Immature natural killer cell (primary cell): ENCODE measurements around the gene QKI. TPM values are rescaled to one million over a fixed set of nuclear protein-coding genes. Genes with fewer than 3 reads are reported as not detected.
"Not testable (repeated sequence)": the region's sequence is repeated elsewhere in the genome, so short reads cannot be mapped to it uniquely, and the experiment has no call there.

Experiments
- DNase-seq, 3 donors: peaks; one replicate each; pipeline ENCODE4 v3.0.0; 2022; ENCODE audit warnings: mixed read lengths in 1 of 3
- H3K27ac Mint-ChIP-seq, 6 donors: one replicate each; pipeline ENCODE4 v1.8.0; 2020; ENCODE audit warnings: mixed read lengths in 6 of 6, mild to moderate bottlenecking in 5 of 6, inconsistent platforms in 4 of 6, moderate library complexity in 3 of 6
- H3K27me3 Mint-ChIP-seq, 3 donors: one replicate each; pipeline ENCODE4 v1.8.0; 2020 to 2021; ENCODE audit warnings: low read depth in 3 of 3, mild to moderate bottlenecking in 3 of 3, mixed read lengths in 3 of 3, moderate library complexity in 3 of 3, inconsistent platforms in 1 of 3
- H3K36me3 Mint-ChIP-seq, 3 donors: one replicate each; pipeline ENCODE4 v1.8.0; 2020; ENCODE audit warnings: mixed read lengths in 3 of 3, inconsistent platforms in 2 of 3, mild to moderate bottlenecking in 2 of 3
- H3K4me1 Mint-ChIP-seq, 2 donors: one replicate each; pipeline ENCODE4 v1.8.0; 2020; ENCODE audit warnings: inconsistent platforms in 2 of 2, mild to moderate bottlenecking in 2 of 2, mixed read lengths in 2 of 2, moderate library complexity in 1 of 2
- H3K4me3 Mint-ChIP-seq, 5 donors: one replicate each; pipeline ENCODE4 v1.8.0; 2020; ENCODE audit warnings: mild to moderate bottlenecking in 5 of 5, mixed read lengths in 5 of 5, inconsistent platforms in 3 of 5, moderate library complexity in 3 of 5
- H3K9me3 Mint-ChIP-seq, 6 donors: one replicate each; pipeline ENCODE4 v1.8.0; 2020; ENCODE audit warnings: mild to moderate bottlenecking in 6 of 6, mixed read lengths in 6 of 6, inconsistent platforms in 4 of 6, moderate library complexity in 3 of 6
- polyA plus RNA-seq, 3 donors: library from polyadenylated mRNA; unstranded; fragments of 300-500 nt; fragmentation: Illumina TruSeq; gene quantifications; one replicate each; pipeline ENCODE4 v1.2.3, GENCODE V29; 2021

The QKI gene
- polyA plus RNA-seq, 3 donors from 2014 or later: 12.3 to 29.1 (median 21.1) TPM

DNA sequence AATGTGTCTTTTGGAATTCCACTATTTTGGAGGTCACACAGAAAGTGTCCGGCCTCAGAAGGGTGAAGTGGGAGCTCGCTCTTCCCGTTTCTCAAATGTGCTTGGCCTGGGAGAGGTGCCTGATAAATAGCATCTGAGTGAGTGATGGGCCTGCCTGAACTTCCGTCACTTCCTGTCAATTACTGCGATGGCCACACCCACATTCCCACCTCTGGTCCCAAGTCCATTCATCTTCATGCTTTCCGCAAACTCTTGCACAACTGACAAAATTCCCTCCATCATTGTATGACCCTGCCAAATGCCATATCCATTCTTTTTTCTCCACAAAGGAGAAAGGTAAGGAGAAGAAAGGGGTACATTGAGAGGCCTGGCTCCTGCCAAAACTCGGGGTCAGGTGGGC, 169.0 kb downstream of the QKI start:
- Mint-ChIP-seq H3K27me3 (peaks cover 2 to 6% (median 2%) of the 10 kb centered on the region in 3 donors), H3K4me3 (no peak overlapping the region), H3K4me1 (peaks cover 31 to 37% of the 10 kb centered on the region in 2 donors), H3K9me3 (no peaks in the 10 kb centered on the region), H3K36me3 (no peaks in the 10 kb centered on the region), H3K27ac (peak overlapping the region in 1 of 6 donors; percentile 25)
- DNase-seq: no peak

GRCh38 chr6:163585932-163586437, 171.5 kb downstream of the QKI start:
- DNase-seq: no peak
- Mint-ChIP-seq H3K4me1 (peaks cover 23 to 29% of the 10 kb centered on the region in 2 donors), H3K4me3 (no peak overlapping the region), H3K36me3 (peaks cover 0 to 7% (median 2%) of the 10 kb centered on the region in 3 donors), H3K9me3 (peaks cover 0 to 1% (median 0%) of the 10 kb centered on the region in 6 donors), H3K27ac (no peak overlapping the region), H3K27me3 (peaks cover 0 to 7% (median 5%) of the 10 kb centered on the region in 3 donors)

- Mint-ChIP-seq H3K4me3 (no peak overlapping the region), H3K27me3 (peaks cover 0 to 9% (median 6%) of the 10 kb centered on the region in 3 donors), H3K27ac (no peak overlapping the region), H3K4me1 (peaks cover 23 to 29% of the 10 kb centered on the region in 2 donors), H3K36me3 (peaks cover 0 to 9% (median 3%) of the 10 kb centered on the region in 3 donors), H3K9me3 (peaks cover 0 to 3% (median 0%) of the 10 kb centered on the region in 6 donors)
- DNase-seq: no peak
Observed at GRCh38 chr6:163586888-163587287, 172.4 kb downstream of the QKI start.

GRCh38 chr6:163588220-163588919, 173.9 kb downstream of the QKI start:
- H3K27ac Mint-ChIP-seq: no peak overlapping the region
- peaks cover 4 to 12% (median 8%) of the 10 kb centered on the region in 6 donors for H3K9me3 Mint-ChIP-seq
- H3K27me3 Mint-ChIP-seq: peaks cover 0 to 13% (median 12%) of the 10 kb centered on the region in 3 donors
- H3K36me3 Mint-ChIP-seq: peaks cover 0 to 19% (median 3%) of the 10 kb centered on the region in 3 donors
- peaks cover 23 to 29% of the 10 kb centered on the region in 2 donors for H3K4me1 Mint-ChIP-seq
- no peak for DNase-seq
- H3K4me3 Mint-ChIP-seq: peak overlapping the region in 1 of 5 donors; percentile 42

GRCh38 chr6:163589387-163589786, 174.9 kb downstream of the QKI start:
- H3K4me1 Mint-ChIP-seq: peaks cover 23 to 29% of the 10 kb centered on the region in 2 donors
- no peak overlapping the region for H3K4me3 Mint-ChIP-seq
- peaks cover 4 to 13% (median 9%) of the 10 kb centered on the region in 6 donors for H3K9me3 Mint-ChIP-seq
- peaks cover 0 to 11% (median 10%) of the 10 kb centered on the region in 3 donors for H3K27me3 Mint-ChIP-seq
- peaks cover 0 to 20% (median 3%) of the 10 kb centered on the region in 3 donors for H3K36me3 Mint-ChIP-seq
- peak in 1 of 3 donors; percentile 4 for DNase-seq
- H3K27ac Mint-ChIP-seq: no peak overlapping the region

DNA sequence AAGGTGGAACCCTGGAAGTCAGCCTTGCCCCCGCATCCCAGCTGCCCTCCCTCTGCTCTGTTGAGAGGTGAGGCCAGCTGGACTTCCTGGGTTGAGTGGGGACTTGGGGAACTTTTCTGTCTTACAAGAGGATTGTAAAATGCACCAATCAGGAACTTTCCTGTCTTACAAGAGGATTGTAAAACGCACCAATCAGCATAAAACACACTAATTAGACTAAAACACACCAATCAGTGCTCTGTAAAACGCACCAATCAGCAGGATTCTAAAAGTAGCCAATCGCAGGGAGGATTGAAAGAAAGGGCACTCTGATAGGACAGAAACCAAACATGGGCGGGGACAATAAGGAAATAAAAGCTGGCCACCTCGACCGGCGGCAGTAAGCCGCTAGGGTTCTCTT, 175.6 kb downstream of the QKI start:
- H3K4me1 Mint-ChIP-seq: peaks cover 23 to 29% of the 10 kb centered on the region in 2 donors
- H3K27me3 Mint-ChIP-seq: peaks cover under 1 to 11% (median 10%) of the 10 kb centered on the region in 3 donors
- not testable (repeated sequence) for H3K27ac Mint-ChIP-seq, DNase-seq, H3K4me3 Mint-ChIP-seq
- H3K9me3 Mint-ChIP-seq: peaks cover 4 to 13% (median 9%) of the 10 kb centered on the region in 6 donors
- peaks cover 0 to 20% (median 3%) of the 10 kb centered on the region in 3 donors for H3K36me3 Mint-ChIP-seq

DNA sequence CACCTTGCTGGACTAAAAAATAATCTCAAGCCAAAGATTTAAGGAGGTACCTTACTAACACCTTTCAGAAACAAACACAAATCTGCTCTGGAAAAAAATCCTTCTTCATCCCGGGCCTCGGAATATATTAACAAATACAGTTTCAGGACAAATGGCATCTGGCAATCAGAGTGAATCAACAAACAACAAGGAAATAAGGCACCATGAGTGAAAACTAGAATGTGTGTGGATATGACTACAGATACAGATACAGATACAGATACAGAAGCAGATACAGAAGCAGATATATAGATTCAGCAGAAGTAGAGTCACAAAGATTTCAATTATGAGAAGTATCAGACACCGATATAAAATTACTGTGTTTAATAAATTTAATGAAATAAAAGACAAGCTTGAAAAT, 178.4 kb downstream of the QKI start:
- Mint-ChIP-seq H3K4me1 (peaks cover 15 to 21% of the 10 kb centered on the region in 2 donors), H3K27ac (no peak overlapping the region), H3K4me3 (no peak overlapping the region), H3K36me3 (peaks cover 0 to 20% (median 3%) of the 10 kb centered on the region in 3 donors), H3K9me3 (peaks cover 4 to 13% (median 9%) of the 10 kb centered on the region in 6 donors), H3K27me3 (peaks cover 2 to 11% (median 10%) of the 10 kb centered on the region in 3 donors)
- no peak for DNase-seq

GRCh38 chr6:163596174-163596573, 181.7 kb downstream of the QKI start:
- H3K27ac Mint-ChIP-seq: no peak overlapping the region
- no peak for DNase-seq
- H3K36me3 Mint-ChIP-seq: peaks cover 0 to 14% (median 0%) of the 10 kb centered on the region in 3 donors
- peaks cover 4 to 11% (median 8%) of the 10 kb centered on the region in 6 donors for H3K9me3 Mint-ChIP-seq
- peaks cover 3 to 7% (median 6%) of the 10 kb centered on the region in 3 donors for H3K27me3 Mint-ChIP-seq
- H3K4me1 Mint-ChIP-seq: no peaks in the 10 kb centered on the region
- H3K4me3 Mint-ChIP-seq: no peak overlapping the region

DNA sequence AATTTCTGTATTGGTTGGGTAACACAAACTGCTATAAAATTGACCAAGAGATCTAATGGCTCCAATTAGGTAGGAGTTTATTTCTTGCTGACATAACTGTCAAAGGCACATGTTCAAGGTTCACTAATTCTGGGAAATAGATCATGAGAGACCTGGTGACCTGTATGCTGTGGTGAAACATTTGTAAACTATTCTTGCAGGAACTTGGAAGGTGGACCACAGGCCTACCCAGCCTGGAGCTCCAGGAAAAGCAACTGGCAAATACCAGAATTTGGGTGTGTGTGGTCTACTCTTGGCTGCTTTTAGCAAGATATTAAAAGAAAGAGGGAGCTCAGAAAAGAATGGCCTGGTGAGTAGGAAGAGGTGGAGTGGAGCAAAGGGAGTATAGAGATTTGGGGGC, 184.6 kb downstream of the QKI start:
- no peak overlapping the region for H3K27ac Mint-ChIP-seq
- no peaks in the 10 kb centered on the region for H3K36me3 Mint-ChIP-seq
- no peaks in the 10 kb centered on the region for H3K9me3 Mint-ChIP-seq
- no peak for DNase-seq
- H3K27me3 Mint-ChIP-seq: peaks cover 2 to 4% (median 3%) of the 10 kb centered on the region in 3 donors
- H3K4me1 Mint-ChIP-seq: no peaks in the 10 kb centered on the region
- H3K4me3 Mint-ChIP-seq: no peak overlapping the region

GRCh38 chr6:163599684-163600083, 185.2 kb downstream of the QKI start:
- Mint-ChIP-seq H3K4me1 (no peaks in the 10 kb centered on the region), H3K36me3 (no peaks in the 10 kb centered on the region), H3K9me3 (no peaks in the 10 kb centered on the region), H3K4me3 (no peak overlapping the region), H3K27me3 (peaks cover 2 to 4% (median 3%) of the 10 kb centered on the region in 3 donors), H3K27ac (no peak overlapping the region)
- DNase-seq: no peak

GRCh38 chr6:163600331-163600730, 185.8 kb downstream of the QKI start:
- Mint-ChIP-seq H3K4me1 (no peaks in the 10 kb centered on the region), H3K27me3 (peaks cover 1 to 4% (median 2%) of the 10 kb centered on the region in 3 donors), H3K4me3 (no peak overlapping the region), H3K27ac (no peak overlapping the region), H3K36me3 (no peaks in the 10 kb centered on the region), H3K9me3 (no peaks in the 10 kb centered on the region)
- no peak for DNase-seq

- Mint-ChIP-seq H3K9me3 (no peaks in the 10 kb centered on the region), H3K27ac (no peak overlapping the region), H3K4me3 (no peak overlapping the region), H3K36me3 (no peaks in the 10 kb centered on the region), H3K4me1 (no peaks in the 10 kb centered on the region), H3K27me3 (peaks cover 1 to 4% (median 3%) of the 10 kb centered on the region in 3 donors)
- no peak for DNase-seq
Observed at GRCh38 chr6:163600781-163601180, 186.3 kb downstream of the QKI start.

GRCh38 chr6:163602851-163603250, 188.3 kb downstream of the QKI start:
- peaks cover 1 to 4% (median 3%) of the 10 kb centered on the region in 3 donors for H3K27me3 Mint-ChIP-seq
- DNase-seq: no peak
- no peaks in the 10 kb centered on the region for H3K9me3 Mint-ChIP-seq

GRCh38 chr6:163603395-163603794, 188.9 kb downstream of the QKI start:
- H3K9me3 Mint-ChIP-seq: no peaks in the 10 kb centered on the region
- no peak overlapping the region for H3K27ac Mint-ChIP-seq
- peaks cover 5 to 7% of the 10 kb centered on the region in 2 donors for H3K4me1 Mint-ChIP-seq
- no peaks in the 10 kb centered on the region for H3K36me3 Mint-ChIP-seq
- no peak for DNase-seq
- H3K4me3 Mint-ChIP-seq: no peak overlapping the region
- H3K27me3 Mint-ChIP-seq: peaks cover 1 to 4% (median 3%) of the 10 kb centered on the region in 3 donors

More at GRCh38 chr6:163602851-163603250, 188.3 kb downstream of the QKI start:
- H3K4me1 Mint-ChIP-seq: peaks cover 2% of the 10 kb centered on the region in 2 donors
- no peaks in the 10 kb centered on the region for H3K36me3 Mint-ChIP-seq
- no peak overlapping the region for H3K27ac Mint-ChIP-seq
- H3K4me3 Mint-ChIP-seq: no peak overlapping the region
